Posterior vena cava (tissue), 2 donors: Measurements from ENCODE around the gene TNP2. TPM values are rescaled to one million over a fixed set of nuclear protein-coding genes. Genes with fewer than 3 reads are reported as not detected.

Source experiments
- DNase-seq: peaks from one replicate; pipeline ENCODE4 v3.0.0-alpha.2; 2020; ENCODE audit warnings: low spot score
- intact Hi-C, 2 donors: fragments of 100-400 bp; cut with DNase I; formaldehyde crosslinking; loops; one replicate each; pipeline versions ENCODE4 v1.14.1 to v1.14.2; 2022 to 2023
- total RNA-seq, 2 donors: library from RNA; stranded (reverse); fragmentation: NEBNext Ultra II Directional; extraction: Animal tissue kit (Norgen Biotek cat#: 25700); gene quantifications; one replicate each; pipeline ENCODE4 v1.2.1, GENCODE V29; 2021
- donor health status: DM: yes; HTN: yes; CAD: no.
- donor health status: DM: yes; HTN: yes; CAD: no.

Gene TNP2
- total RNA-seq, 2 donors from 2014 or later, result not detected

GRCh38 chr16:11250091-11250785 is 18.9 kb downstream of the TNP2 start:
- no peak for DNase-seq
- intact Hi-C loops, result loop anchor here (10.0 kb wide), 2 partner anchors 135 to 145 kb away; no protein-coding TSS in a partner anchor

- intact Hi-C loops, result loop anchor here (10.0 kb wide), 2 partner anchors 135 to 145 kb away; no protein-coding TSS in a partner anchor
- DNase-seq, result no peak
Measured at GRCh38 chr16:11249233-11250061, 19.7 kb downstream of the TNP2 start.

GRCh38 chr16:11248133-11248532 is 21.0 kb downstream of the TNP2 start:
- no peak for DNase-seq
- intact Hi-C loops, result no loop called here

- intact Hi-C loops, result no loop called here
- DNase-seq, result no peak
Measured at GRCh38 chr16:11245988-11246387, 23.1 kb downstream of the TNP2 start.

- DNase-seq, result no peak
- intact Hi-C loops, result no loop called here
Measured at GRCh38 chr16:11245222-11245737, 23.8 kb downstream of the TNP2 start.

- DNase-seq, result no peak
- intact Hi-C loops, result no loop called here
Measured at GRCh38 chr16:11242658-11243057, 26.5 kb downstream of the TNP2 start.

- intact Hi-C loops, result no loop called here
- DNase-seq, result no peak
Measured at GRCh38 chr16:11241480-11242204, 27.5 kb downstream of the TNP2 start.

GRCh38 chr16:11240636-11241473 is 28.3 kb downstream of the TNP2 start:
- DNase-seq, result no peak
- intact Hi-C loops, result no loop called here

GRCh38 chr16:11239644-11240632 is 29.2 kb downstream of the TNP2 start:
- intact Hi-C loops, result no loop called here
- no peak for DNase-seq

GRCh38 chr16:11238272-11239202 is 30.6 kb downstream of the TNP2 start:
- DNase-seq, result no peak
- intact Hi-C loops, result no loop called here

GRCh38 chr16:11236461-11237254 is 32.5 kb downstream of the TNP2 start:
- no peak for DNase-seq
- intact Hi-C loops, result no loop called here

GRCh38 chr16:11235703-11235991 is 33.5 kb downstream of the TNP2 start:
- no peak for DNase-seq
- intact Hi-C loops, result no loop called here

- intact Hi-C loops, result no loop called here
Measured at GRCh38 chr16:11234884-11235702, 34.0 kb downstream of the TNP2 start.

GRCh38 chr16:11233727-11234376 is 35.3 kb downstream of the TNP2 start:
- intact Hi-C loops, result no loop called here

More at GRCh38 chr16:11234884-11235702, 34.0 kb downstream of the TNP2 start:
- DNase-seq, result no peak

More at GRCh38 chr16:11233727-11234376, 35.3 kb downstream of the TNP2 start:
- DNase-seq, result no peak
